HEK293 (cell line): ENCODE results near the gene SELENOP.

ENCODE experiments used
- CTCF ChIA-PET: fragments of 350-600 bp; formaldehyde crosslinking; extraction: SDS; loops from one replicate; lab custom pipeline; 2021; ENCODE audit warnings: antibody characterized with exemption; lab: Yijun Ruan, JAX
- POLR2A ChIA-PET: fragments of 300-600 bp; formaldehyde crosslinking; extraction: SDS; loops from one replicate; lab custom pipeline; 2020; ENCODE audit warnings: antibody characterized with exemption, inconsistent platforms; lab: Yijun Ruan, JAX
- H3K27ac ChIP-seq: fragments of 200-500 bp; sonication (Bioruptor generic); 2 replicates; pipeline ENCODE4 v1.5.1; 2014; ENCODE audit warnings: low read depth, low read length, control low read depth, inconsistent platforms; ENCODE audit errors: extremely low read depth
- H3K36me3 ChIP-seq, 2 experiments: fragments of 200-500 bp in 1 of 2; sonication (Bioruptor generic) in 1 of 2; 1 replicate in 1 of 2; 2 replicates in 1 of 2; pipeline ENCODE4 v1.5.1; 2014 to 2017; ENCODE audit warnings: inconsistent platforms in 2 of 2, low read length in 2 of 2; ENCODE audit not compliant: control insufficient read depth in 2 of 2, insufficient read depth in 1 of 2
- H3K4me1 ChIP-seq: fragments of 200-500 bp; sonication (Bioruptor generic); 2 replicates; pipeline ENCODE4 v1.5.1; 2014; ENCODE audit warnings: mild to moderate bottlenecking, low read length, inconsistent platforms; ENCODE audit not compliant: control insufficient read depth, insufficient read depth
- H3K4me3 ChIP-seq: 2 replicates; pipeline ENCODE4 v1.5.1; 2011; ENCODE audit warnings: low read depth, mild to moderate bottlenecking, control low read depth, low read length, moderate library complexity
- H3K9me3 ChIP-seq: fragments of 200-500 bp; sonication (Bioruptor generic); 2 replicates; pipeline ENCODE4 v1.5.1; 2014; ENCODE audit warnings: low read depth, low read length, inconsistent platforms; ENCODE audit not compliant: control insufficient read depth, insufficient read depth
- FEZF1 ChIP-seq: fragments of 450-650 bp; formaldehyde crosslinking; IDR thresholded peaks from 2 replicates; pipeline ENCODE4 v1.5.1; 2016; ENCODE audit warnings: missing biosample characterization, missing genetic modification characterization
- GLI4 ChIP-seq: fragments of 450-650 bp; formaldehyde crosslinking; IDR thresholded peaks from 2 replicates; pipeline ENCODE4 v1.5.1; 2016; ENCODE audit warnings: missing biosample characterization, missing genetic modification characterization
- REPIN1 ChIP-seq: fragments of 450-650 bp; formaldehyde crosslinking; IDR thresholded peaks from 2 replicates; pipeline ENCODE4 v1.5.1; 2017; ENCODE audit warnings: missing biosample characterization, missing genetic modification characterization, low read depth
- ZBTB8A ChIP-seq: fragments of 450-650 bp; formaldehyde crosslinking; IDR thresholded peaks from 2 replicates; pipeline ENCODE4 v1.5.1; 2016; ENCODE audit warnings: missing biosample characterization, missing genetic modification characterization
- ZIC2 ChIP-seq: fragments of 450-650 bp; formaldehyde crosslinking; IDR thresholded peaks from 2 replicates; pipeline ENCODE4 v1.5.1; 2016; ENCODE audit warnings: missing biosample characterization, missing genetic modification characterization
- ZNF112 ChIP-seq: fragments of 450-650 bp; formaldehyde crosslinking; IDR thresholded peaks from 2 replicates; pipeline ENCODE4 v1.5.0; 2017; ENCODE audit warnings: missing biosample characterization, missing genetic modification characterization
- ZNF114 ChIP-seq: fragments of 450-650 bp; formaldehyde crosslinking; IDR thresholded peaks from 2 replicates; pipeline ENCODE4 v1.5.0; 2017; ENCODE audit warnings: missing biosample characterization, missing genetic modification characterization
- ZNF16 ChIP-seq: fragments of 450-650 bp; formaldehyde crosslinking; IDR thresholded peaks from 2 replicates; pipeline ENCODE4 v1.5.1; 2016; ENCODE audit warnings: low read depth, missing biosample characterization, missing genetic modification characterization
- ZNF26 ChIP-seq: fragments of 450-650 bp; formaldehyde crosslinking; IDR thresholded peaks from 2 replicates; pipeline ENCODE4 v1.5.1; 2016; ENCODE audit warnings: missing biosample characterization, missing genetic modification characterization
- ZNF302 ChIP-seq: fragments of 450-650 bp; formaldehyde crosslinking; IDR thresholded peaks from 2 replicates; pipeline ENCODE4 v1.5.1; 2016; ENCODE audit warnings: missing biosample characterization, missing genetic modification characterization, low read depth
- ZNF350 ChIP-seq: fragments of 450-650 bp; formaldehyde crosslinking; IDR thresholded peaks from 2 replicates; pipeline ENCODE4 v1.5.0; 2017; ENCODE audit warnings: missing biosample characterization, mild to moderate bottlenecking, missing genetic modification characterization
- ZNF518A ChIP-seq: fragments of 450-650 bp; formaldehyde crosslinking; conservative IDR thresholded peaks from 2 replicates; pipeline ENCODE4 v1.5.1; 2016; ENCODE audit warnings: low read depth, missing biosample characterization, missing genetic modification characterization
- ZNF654 ChIP-seq: fragments of 450-650 bp; formaldehyde crosslinking; IDR thresholded peaks from 2 replicates; pipeline ENCODE4 v1.5.1; 2016; ENCODE audit warnings: low read depth, missing biosample characterization, missing genetic modification characterization
- ZNF707 ChIP-seq: fragments of 450-650 bp; formaldehyde crosslinking; IDR thresholded peaks from 2 replicates; pipeline ENCODE4 v1.5.1; 2016; ENCODE audit warnings: missing biosample characterization, missing genetic modification characterization
- TF ChIP-seq, protein P1 (sequence below): sonication (generic); formaldehyde crosslinking; IDR thresholded peaks from 2 replicates; pipeline ENCODE4 v1.8.1; 2022; ENCODE audit warnings: mild to moderate bottlenecking, moderate library complexity, missing genetic modification reagents
- TF ChIP-seq, protein P2 (sequence below): fragments of 450-650 bp; formaldehyde crosslinking; IDR thresholded peaks from 2 replicates; pipeline ENCODE4 v1.5.1; 2016; ENCODE audit warnings: missing biosample characterization, missing genetic modification characterization
- TF ChIP-seq, protein P3 (sequence below): fragments of 450-650 bp; formaldehyde crosslinking; IDR thresholded peaks from 2 replicates; pipeline ENCODE4 v1.5.1; 2016; ENCODE audit warnings: missing biosample characterization, missing genetic modification characterization
- TF ChIP-seq, protein P4 (sequence below): fragments of 450-650 bp; formaldehyde crosslinking; IDR thresholded peaks from 2 replicates; pipeline ENCODE4 v1.5.1; 2016; ENCODE audit warnings: missing biosample characterization, missing genetic modification characterization

Gene SELENOP

DNA sequence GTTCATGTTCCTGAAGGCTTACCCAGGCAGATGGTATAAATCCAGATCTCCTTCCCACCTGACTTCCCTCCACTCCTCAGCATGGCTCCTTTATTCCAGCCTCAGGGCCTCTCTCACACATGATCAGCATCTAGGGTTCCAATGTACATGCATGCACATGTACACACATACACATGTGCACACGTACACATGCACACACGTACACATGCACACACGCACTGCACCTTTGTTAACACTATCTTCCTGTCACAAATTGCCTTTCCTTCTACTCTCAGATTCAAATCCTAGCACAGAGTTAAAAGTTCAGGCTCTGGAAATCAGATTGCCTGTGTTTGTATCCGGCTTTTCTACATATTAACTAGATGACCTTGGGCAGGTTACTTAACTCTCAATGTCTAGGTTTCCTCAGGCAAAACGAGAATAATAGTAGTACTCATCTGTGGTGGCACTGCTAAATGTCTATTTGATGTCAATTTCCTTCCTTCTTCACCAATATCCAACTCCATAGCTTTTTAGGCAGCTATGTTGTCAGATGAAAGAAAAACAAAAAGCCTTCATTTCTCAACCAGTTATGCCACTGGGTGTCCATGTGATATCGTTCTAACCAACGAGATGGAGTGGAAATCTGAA lies 12.8 kb upstream of the SELENOP start:
- Histone ChIP-seq H3K36me3 (no peaks in the 10 kb centered on the region), H3K4me1 (no peaks in the 10 kb centered on the region), H3K27ac (no peak overlapping the region), H3K4me3 (no peak overlapping the region), H3K9me3 (no peaks in the 10 kb centered on the region)
- POLR2A ChIA-PET, result no interaction called here
- TF ChIP-seq ZNF707 (no peak), ZNF350 (tag by site-specific recombination) (no peak), ZNF302 (tag by site-specific recombination) (no peak), ZNF16 (tag by site-specific recombination) (no peak), ZNF112 (tag by site-specific recombination) (no peak), ZBTB8A (tag by site-specific recombination) (no peak), ZNF26 (tag by site-specific recombination) (no peak)
- TF ChIP-seq, protein P1, sequence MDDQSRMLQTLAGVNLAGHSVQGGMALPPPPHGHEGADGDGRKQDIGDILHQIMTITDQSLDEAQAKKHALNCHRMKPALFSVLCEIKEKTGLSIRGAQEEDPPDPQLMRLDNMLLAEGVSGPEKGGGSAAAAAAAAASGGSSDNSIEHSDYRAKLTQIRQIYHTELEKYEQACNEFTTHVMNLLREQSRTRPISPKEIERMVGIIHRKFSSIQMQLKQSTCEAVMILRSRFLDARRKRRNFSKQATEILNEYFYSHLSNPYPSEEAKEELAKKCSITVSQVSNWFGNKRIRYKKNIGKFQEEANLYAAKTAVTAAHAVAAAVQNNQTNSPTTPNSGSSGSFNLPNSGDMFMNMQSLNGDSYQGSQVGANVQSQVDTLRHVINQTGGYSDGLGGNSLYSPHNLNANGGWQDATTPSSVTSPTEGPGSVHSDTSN (CRISPR knock-in tag), result no peak
- CTCF ChIA-PET, result no interaction called here

DNA sequence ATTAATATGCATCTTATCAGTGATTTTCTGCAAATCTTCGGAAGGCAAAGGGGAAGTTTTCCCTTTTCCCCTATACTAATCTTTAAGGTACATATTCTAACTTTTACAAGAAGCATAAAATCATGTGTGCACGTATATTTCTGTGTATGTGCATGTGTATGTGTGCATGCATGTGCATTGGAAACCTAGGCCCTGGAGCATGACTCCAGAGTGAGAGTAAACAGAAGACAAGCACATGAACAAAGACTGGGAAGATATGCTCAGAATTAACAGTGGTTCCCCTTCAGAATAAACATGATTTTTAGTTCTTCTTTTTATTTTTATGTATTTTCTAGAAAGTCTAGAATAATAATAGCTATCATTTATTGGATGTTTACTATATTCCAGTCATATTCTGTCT lies 10.9 kb upstream of the SELENOP start:
- no peaks in the 10 kb centered on the region for H3K9me3 ChIP-seq
- H3K27ac ChIP-seq, result no peak overlapping the region
- POLR2A ChIA-PET, result no interaction called here
- H3K4me1 ChIP-seq, result no peaks in the 10 kb centered on the region
- CTCF ChIA-PET, result interaction anchor here (0.6 kb wide), 1 partner anchor 250 kb away, joined by 5 read pairs; no protein-coding TSS in a partner anchor
- TF ChIP-seq REPIN1, result no peak
- TF ChIP-seq, protein P2, sequence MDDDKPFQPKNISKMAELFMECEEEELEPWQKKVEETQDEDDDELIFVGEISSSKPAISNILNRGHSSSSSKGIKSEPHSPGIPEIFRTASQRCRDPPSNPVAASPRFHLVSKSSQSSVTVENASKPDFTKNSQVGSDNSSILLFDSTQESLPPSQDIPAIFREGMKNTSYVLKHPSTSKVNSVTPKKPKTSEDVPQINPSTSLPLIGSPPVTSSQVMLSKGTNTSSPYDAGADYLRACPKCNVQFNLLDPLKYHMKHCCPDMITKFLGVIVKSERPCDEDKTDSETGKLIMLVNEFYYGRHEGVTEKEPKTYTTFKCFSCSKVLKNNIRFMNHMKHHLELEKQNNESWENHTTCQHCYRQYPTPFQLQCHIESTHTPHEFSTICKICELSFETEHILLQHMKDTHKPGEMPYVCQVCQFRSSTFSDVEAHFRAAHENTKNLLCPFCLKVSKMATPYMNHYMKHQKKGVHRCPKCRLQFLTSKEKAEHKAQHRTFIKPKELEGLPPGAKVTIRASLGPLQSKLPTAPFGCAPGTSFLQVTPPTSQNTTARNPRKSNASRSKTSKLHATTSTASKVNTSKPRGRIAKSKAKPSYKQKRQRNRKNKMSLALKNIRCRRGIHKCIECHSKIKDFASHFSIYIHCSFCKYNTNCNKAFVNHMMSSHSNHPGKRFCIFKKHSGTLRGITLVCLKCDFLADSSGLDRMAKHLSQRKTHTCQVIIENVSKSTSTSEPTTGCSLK (tag by site-specific recombination), result no peak
- TF ChIP-seq, protein P3, sequence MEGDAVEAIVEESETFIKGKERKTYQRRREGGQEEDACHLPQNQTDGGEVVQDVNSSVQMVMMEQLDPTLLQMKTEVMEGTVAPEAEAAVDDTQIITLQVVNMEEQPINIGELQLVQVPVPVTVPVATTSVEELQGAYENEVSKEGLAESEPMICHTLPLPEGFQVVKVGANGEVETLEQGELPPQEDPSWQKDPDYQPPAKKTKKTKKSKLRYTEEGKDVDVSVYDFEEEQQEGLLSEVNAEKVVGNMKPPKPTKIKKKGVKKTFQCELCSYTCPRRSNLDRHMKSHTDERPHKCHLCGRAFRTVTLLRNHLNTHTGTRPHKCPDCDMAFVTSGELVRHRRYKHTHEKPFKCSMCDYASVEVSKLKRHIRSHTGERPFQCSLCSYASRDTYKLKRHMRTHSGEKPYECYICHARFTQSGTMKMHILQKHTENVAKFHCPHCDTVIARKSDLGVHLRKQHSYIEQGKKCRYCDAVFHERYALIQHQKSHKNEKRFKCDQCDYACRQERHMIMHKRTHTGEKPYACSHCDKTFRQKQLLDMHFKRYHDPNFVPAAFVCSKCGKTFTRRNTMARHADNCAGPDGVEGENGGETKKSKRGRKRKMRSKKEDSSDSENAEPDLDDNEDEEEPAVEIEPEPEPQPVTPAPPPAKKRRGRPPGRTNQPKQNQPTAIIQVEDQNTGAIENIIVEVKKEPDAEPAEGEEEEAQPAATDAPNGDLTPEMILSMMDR (tag by site-specific recombination), result no peak
- no peak for TF ChIP-seq ZNF114 (tag by site-specific recombination)
- no peak for TF ChIP-seq ZIC2 (tag by site-specific recombination)
- TF ChIP-seq ZNF654, result no peak
- H3K4me3 ChIP-seq, result no peak overlapping the region
- no peaks in the 10 kb centered on the region for H3K36me3 ChIP-seq

- no peak overlapping the region for H3K27ac ChIP-seq
- CTCF ChIA-PET, result interaction anchor here (0.6 kb wide), 1 partner anchor 11 kb away, joined by 3 read pairs; no protein-coding TSS in a partner anchor
- H3K4me1 ChIP-seq, result no peaks in the 10 kb centered on the region
- POLR2A ChIA-PET, result interaction anchor here (1.2 kb wide), 1 partner anchor 8 kb away, joined by 5 read pairs; the partner anchor contains the start of gene SELENOP
- H3K36me3 ChIP-seq, result no peaks in the 10 kb centered on the region
- H3K9me3 ChIP-seq, result no peaks in the 10 kb centered on the region
- H3K4me3 ChIP-seq, result no peak overlapping the region
- no peak for TF ChIP-seq GLI4 (tag by site-specific recombination)
- TF ChIP-seq ZBTB8A (tag by site-specific recombination), result no peak
- no peak for TF ChIP-seq FEZF1 (tag by site-specific recombination)
- no peak for TF ChIP-seq ZNF518A (tag by site-specific recombination)
- TF ChIP-seq, protein P4, sequence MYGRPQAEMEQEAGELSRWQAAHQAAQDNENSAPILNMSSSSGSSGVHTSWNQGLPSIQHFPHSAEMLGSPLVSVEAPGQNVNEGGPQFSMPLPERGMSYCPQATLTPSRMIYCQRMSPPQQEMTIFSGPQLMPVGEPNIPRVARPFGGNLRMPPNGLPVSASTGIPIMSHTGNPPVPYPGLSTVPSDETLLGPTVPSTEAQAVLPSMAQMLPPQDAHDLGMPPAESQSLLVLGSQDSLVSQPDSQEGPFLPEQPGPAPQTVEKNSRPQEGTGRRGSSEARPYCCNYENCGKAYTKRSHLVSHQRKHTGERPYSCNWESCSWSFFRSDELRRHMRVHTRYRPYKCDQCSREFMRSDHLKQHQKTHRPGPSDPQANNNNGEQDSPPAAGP (tag by site-specific recombination), result no peak
These were observed 8.1 kb upstream of the SELENOP start for GRCh38 chr5:42819745-42820144.
